GM12875 (cell line): ENCODE measurements around the gene TP63.

ENCODE experiments used
- H3K4me3 ChIP-seq: one replicate; pipeline ENCODE4 v1.5.1; 2011; ENCODE audit warnings: low read depth, low read length, control low read depth
- CTCF ChIP-seq: IDR thresholded peaks from 2 replicates; pipeline ENCODE4 v1.5.1; 2011; ENCODE audit warnings: low read depth, mild to moderate bottlenecking, control low read depth, inconsistent platforms, low read length, moderate library complexity, borderline replicate concordance; ENCODE audit not compliant: insufficient read depth

TP63 gene

GRCh38 chr3:189683546-189684255, 52.5 kb downstream of the TP63 start:
- no peak overlapping the region for H3K4me3 ChIP-seq
- no peak for TF ChIP-seq CTCF

GRCh38 chr3:189684317-189684716, 53.1 kb downstream of the TP63 start:
- no peak overlapping the region for H3K4me3 ChIP-seq
- no peak for TF ChIP-seq CTCF

- no peak overlapping the region for H3K4me3 ChIP-seq
Measured at GRCh38 chr3:189685291-189685690, 54.1 kb downstream of the TP63 start.

GRCh38 chr3:189685860-189686259, 54.7 kb downstream of the TP63 start:
- no peak for TF ChIP-seq CTCF
- H3K4me3 ChIP-seq, result no peak overlapping the region

More at GRCh38 chr3:189685291-189685690, 54.1 kb downstream of the TP63 start:
- TF ChIP-seq CTCF, result no peak

- H3K4me3 ChIP-seq, result no peak overlapping the region
- TF ChIP-seq CTCF, result no peak
Measured at GRCh38 chr3:189687475-189687874, 56.3 kb downstream of the TP63 start.

GRCh38 chr3:189688262-189688661, 57.1 kb downstream of the TP63 start:
- H3K4me3 ChIP-seq, result no peak overlapping the region
- TF ChIP-seq CTCF, result no peak

- TF ChIP-seq CTCF, result no peak
- no peak overlapping the region for H3K4me3 ChIP-seq
Measured at GRCh38 chr3:189689625-189690024, 58.4 kb downstream of the TP63 start.
